Activated CD4-positive, alpha-beta T cell treated with anti-CD3 and anti-CD28 coated beads, Interleukin-2, Interleukin-4, amounts not matched to agents 100 ng/mL and 50 ng/mL, durations not matched to agents 16 hours and 8 hours (primary cell): ENCODE measurements around the gene NTMT2.
"Not testable (repeated sequence)": the region's sequence is repeated elsewhere in the genome, so short reads cannot be mapped to it uniquely, and the experiment has no call there.

Experiments
- DNase-seq: peaks from one replicate; pipeline ENCODE4 v3.0.0-alpha.2; 2020; ENCODE audit warnings: low spot score

Gene NTMT2

DNA sequence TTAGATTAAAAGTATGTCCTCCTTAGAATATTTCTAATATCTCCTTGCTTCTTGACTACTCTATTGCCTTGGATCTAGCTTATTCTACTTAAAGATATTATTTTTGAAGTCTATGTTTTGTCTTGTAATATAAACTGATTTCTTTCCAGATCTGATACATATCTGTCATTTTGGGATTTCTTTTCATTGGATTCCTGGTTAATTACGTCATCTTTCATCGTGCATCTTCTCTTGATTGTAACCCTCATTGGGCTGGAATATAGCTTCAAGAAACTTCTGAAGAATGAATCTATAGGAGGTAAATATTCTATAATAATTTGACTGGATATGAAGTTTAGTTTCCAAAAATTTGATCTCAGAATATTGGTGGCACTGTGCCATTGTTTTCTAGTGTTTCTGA is 12.1 kb downstream of the NTMT2 start:
- DNase-seq: no peak

GRCh38 chr1:170162459-170163246 is 16.9 kb downstream of the NTMT2 start:
- no peak for DNase-seq

- no peak for DNase-seq
These were observed 18.5 kb downstream of the NTMT2 start for GRCh38 chr1:170164103-170164763.

- DNase-seq: no peak
These were observed 20.9 kb downstream of the NTMT2 start for GRCh38 chr1:170166518-170167180.

DNA sequence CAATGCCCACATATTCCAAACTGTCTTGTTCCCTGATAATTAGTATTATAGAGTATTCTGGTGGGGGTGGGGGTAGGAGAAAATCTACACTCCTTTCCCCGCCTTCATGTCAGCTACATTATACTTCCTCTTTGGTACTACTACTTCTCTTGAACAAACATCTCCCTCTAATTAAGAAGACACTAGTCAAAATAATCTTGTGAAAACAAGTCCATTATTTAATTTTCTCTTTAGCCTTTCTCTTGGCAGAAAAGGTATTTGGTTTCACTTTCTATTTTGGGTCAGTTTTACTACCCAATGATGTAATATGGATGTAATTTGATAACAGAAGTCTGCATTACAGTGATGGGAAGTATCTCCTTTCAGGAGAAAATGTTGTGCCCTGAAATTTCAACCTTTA is 22.5 kb downstream of the NTMT2 start:
- DNase-seq: no peak

DNA sequence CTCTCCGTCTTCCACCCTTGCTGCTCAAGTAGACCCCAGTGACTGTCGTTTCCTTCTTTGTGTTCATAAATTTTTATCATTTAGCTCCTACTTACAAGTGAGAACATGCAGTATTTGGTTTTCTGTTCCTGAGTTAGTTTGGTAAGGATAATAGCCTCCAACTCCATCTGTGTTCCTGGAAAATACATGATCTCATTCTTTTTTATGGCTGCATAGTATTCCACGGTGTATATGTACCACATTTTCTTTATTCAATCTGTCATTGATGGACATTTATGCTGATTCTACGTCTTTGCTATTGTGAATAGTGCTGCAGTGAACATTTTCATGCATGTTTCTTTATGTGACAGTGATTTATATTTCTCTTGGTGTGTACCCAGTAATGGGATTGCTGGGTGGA is 24.8 kb downstream of the NTMT2 start:
- DNase-seq: not testable (repeated sequence)

GRCh38 chr1:170174395-170174794 is 28.6 kb downstream of the NTMT2 start:
- DNase-seq: no peak

- DNase-seq: no peak
These were observed 29.3 kb downstream of the NTMT2 start for GRCh38 chr1:170175041-170175440.

- DNase-seq: no peak
These were observed 29.7 kb downstream of the NTMT2 start for GRCh38 chr1:170175484-170175883.

DNA sequence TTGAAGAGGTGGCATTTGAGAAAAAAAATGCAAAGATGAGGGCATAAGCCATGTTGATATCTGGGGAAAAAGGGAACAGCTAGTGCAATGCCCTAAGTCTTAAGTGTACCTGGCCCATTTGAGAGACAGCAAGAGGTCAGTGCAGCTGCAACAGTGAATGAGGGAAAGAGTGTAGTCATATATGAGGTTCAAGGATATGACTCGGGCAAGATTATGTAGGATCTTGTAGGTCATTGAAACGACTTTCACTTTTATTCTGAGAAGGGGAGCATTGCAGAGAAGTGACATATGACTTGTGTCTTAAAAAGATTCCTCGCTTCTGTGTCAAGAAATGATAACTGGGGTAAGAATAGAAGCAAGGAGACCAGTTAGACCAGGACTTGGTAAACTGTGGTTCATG is 31.0 kb downstream of the NTMT2 start:
- no peak for DNase-seq

- DNase-seq: no peak
These were observed 36.7 kb downstream of the NTMT2 start for GRCh38 chr1:170182442-170182841.

- DNase-seq: no peak
These were observed 46.8 kb downstream of the NTMT2 start for GRCh38 chr1:170192546-170192945.

GRCh38 chr1:170194451-170194850 is 48.7 kb downstream of the NTMT2 start:
- DNase-seq: no peak

GRCh38 chr1:170196490-170197236 is 50.9 kb downstream of the NTMT2 start:
- DNase-seq: no peak

DNA sequence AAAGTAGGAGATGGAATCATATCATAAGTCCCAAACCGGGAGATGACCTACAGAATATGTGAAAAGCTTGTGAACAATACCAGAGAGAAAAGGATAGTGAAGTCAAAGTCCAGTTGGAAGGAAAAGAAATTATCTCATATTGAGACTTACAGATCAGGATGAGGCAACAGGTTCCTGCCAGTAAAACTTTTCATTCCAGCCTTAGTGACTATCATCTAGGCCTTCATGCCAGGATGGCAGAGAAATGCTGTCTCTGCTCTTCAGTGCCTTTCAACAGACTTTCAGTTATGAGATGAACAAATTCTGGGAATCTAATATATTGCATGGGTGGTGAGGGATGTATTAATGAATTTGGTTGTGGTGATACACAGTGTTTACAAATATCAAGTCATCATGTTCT is 52.3 kb downstream of the NTMT2 start:
- DNase-seq: no peak

GRCh38 chr1:170198584-170198983 is 52.8 kb downstream of the NTMT2 start:
- DNase-seq: no peak

GRCh38 chr1:170200161-170200560 is 54.4 kb downstream of the NTMT2 start:
- no peak for DNase-seq

- DNase-seq: no peak
These were observed 55.0 kb downstream of the NTMT2 start for GRCh38 chr1:170200621-170201397.

DNA sequence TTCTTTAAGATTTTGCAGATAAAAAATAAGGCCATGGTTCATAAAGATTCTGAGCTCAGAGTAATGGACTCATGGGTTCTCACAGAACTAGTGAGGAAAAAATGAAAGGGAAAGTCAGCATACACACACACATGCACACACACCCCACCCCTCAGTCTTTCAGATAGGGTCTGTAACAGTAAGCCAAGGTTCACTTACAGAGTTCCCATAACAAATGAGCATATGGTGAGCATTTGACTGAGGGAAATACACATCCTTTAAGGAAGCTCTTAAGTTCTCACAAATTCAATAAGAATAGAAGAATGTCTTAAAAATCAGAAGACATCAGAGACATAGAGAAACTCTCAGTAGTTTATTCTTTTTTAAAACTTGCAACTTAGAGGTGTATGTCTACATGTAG is 57.9 kb downstream of the NTMT2 start:
- DNase-seq: no peak

DNA sequence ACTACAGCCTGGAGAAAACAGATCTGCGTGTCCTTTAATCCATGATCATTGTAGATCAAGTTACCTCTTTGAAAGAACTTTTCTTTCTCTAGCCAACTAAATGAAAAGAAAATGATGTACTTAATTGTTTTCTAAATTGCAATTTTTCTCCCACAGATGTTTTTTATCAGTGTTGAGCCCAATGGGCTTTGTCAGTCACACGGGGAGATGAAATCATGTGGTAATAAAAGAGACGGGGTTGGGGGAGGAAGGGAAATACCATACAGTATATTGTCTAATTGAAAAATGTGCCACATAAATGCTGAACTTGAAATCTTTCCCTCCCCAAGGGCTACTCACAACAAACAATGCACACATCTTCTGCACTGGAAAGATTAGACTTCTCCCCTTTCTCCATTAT is 58.4 kb downstream of the NTMT2 start:
- DNase-seq: no peak

- no peak for DNase-seq
These were observed 59.5 kb downstream of the NTMT2 start for GRCh38 chr1:170205301-170205700.

- no peak for DNase-seq
These were observed 63.4 kb downstream of the NTMT2 start for GRCh38 chr1:170209125-170209524.
